Astrocyte (in vitro differentiated cells and primary cell): Measurements from ENCODE around the gene ACOT13.
"Not testable (repeated sequence)": the region's sequence is repeated elsewhere in the genome, so short reads cannot be mapped to it uniquely, and the experiment has no call there.

ENCODE experiments used
- EZH2 ChIP-seq: IDR thresholded peaks from 2 replicates; pipeline ENCODE4 v1.6.1; 2012; ENCODE audit warnings: mild to moderate bottlenecking, low read length, inconsistent platforms; ENCODE audit not compliant: insufficient read depth
- TF ChIP-seq, protein P1 (sequence below): IDR thresholded peaks from 2 replicates; pipeline ENCODE4 v1.5.1; 2011; ENCODE audit warnings: low read depth, mild to moderate bottlenecking, inconsistent platforms, low read length, moderate library complexity; ENCODE audit not compliant: insufficient read depth

DNA sequence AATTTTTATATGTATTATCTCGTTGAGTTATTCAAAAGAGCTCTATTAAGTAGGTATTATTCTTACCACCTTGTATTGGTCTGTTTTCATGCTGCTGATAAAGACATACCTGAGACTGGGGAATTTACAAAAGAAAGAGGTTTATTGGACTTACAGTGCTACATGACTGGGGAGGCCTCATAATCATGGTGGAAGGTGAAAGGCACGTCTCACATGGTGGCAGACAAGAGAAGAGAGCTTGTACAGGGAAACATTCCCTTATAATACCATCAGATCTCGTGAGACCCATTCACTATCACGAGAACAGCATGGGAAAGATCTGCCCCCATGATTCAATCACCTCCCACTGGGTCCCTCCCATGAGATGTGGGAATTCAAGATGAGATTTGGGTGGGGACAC lies 87.5 kb downstream of the ACOT13 start:
- TF ChIP-seq, protein P1, sequence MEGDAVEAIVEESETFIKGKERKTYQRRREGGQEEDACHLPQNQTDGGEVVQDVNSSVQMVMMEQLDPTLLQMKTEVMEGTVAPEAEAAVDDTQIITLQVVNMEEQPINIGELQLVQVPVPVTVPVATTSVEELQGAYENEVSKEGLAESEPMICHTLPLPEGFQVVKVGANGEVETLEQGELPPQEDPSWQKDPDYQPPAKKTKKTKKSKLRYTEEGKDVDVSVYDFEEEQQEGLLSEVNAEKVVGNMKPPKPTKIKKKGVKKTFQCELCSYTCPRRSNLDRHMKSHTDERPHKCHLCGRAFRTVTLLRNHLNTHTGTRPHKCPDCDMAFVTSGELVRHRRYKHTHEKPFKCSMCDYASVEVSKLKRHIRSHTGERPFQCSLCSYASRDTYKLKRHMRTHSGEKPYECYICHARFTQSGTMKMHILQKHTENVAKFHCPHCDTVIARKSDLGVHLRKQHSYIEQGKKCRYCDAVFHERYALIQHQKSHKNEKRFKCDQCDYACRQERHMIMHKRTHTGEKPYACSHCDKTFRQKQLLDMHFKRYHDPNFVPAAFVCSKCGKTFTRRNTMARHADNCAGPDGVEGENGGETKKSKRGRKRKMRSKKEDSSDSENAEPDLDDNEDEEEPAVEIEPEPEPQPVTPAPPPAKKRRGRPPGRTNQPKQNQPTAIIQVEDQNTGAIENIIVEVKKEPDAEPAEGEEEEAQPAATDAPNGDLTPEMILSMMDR = not testable (repeated sequence)
- TF ChIP-seq EZH2 = not testable (repeated sequence)
